SK-N-SH (cell line): Measurements from ENCODE around the gene RNF8. TPM values are rescaled to one million over a fixed set of nuclear protein-coding genes. Genes with fewer than 3 reads are reported as not detected.

Experiments used
- CTCF ChIA-PET: fragments of 300-600, 350-600 bp; formaldehyde crosslinking; extraction: SDS; loops from one replicate; lab custom pipeline; 2021; lab: Yijun Ruan, JAX
- POLR2A ChIA-PET: fragments of 350-600 bp; sonication (Branson Sonifier 250); formaldehyde crosslinking; extraction: SDS; loops from one replicate; lab custom pipeline; 2020; ENCODE audit warnings: antibody characterized with exemption, inconsistent platforms; lab: Yijun Ruan, JAX
- DNase-seq: peaks from one replicate; pipeline ENCODE4 v3.0.0; 2012
- H2AFZ ChIP-seq: fragments of 200-600 bp; sonication (generic); 2 replicates; pipeline ENCODE4 v1.8.1; 2016; ENCODE audit warnings: antibody characterized with exemption, mild to moderate bottlenecking, low read depth
- H3F3A ChIP-seq: fragments of 200-600 bp; sonication (generic); replicated peaks from 2 replicates; pipeline ENCODE3; 2016; ENCODE audit warnings: antibody characterized with exemption, mild to moderate bottlenecking; ENCODE audit not compliant: insufficient read depth
- H3K27ac ChIP-seq, 2 experiments: fragments of 200-500 bp in 1 of 2; fragments of 200-600 bp in 1 of 2; sonication (Bioruptor generic) in 1 of 2; sonication (generic), shearing (Covaris generic) in 1 of 2; 2 replicates each; pipeline versions ENCODE4 v1.5.1 to v1.6.1; 2014 to 2016; ENCODE audit warnings: low read depth in 2 of 2, inconsistent platforms in 1 of 2, low read length in 1 of 2, mild to moderate bottlenecking in 1 of 2, mixed read lengths in 1 of 2
- H3K27me3 ChIP-seq: fragments of 200-600 bp; sonication (generic), shearing (Covaris generic); 2 replicates; pipeline ENCODE4 v1.6.1; 2016; ENCODE audit warnings: mixed run types; ENCODE audit not compliant: insufficient read depth
- H3K36me3 ChIP-seq, 2 experiments: fragments of 200-500 bp in 1 of 2; fragments of 200-600 bp in 1 of 2; sonication (Bioruptor generic) in 1 of 2; sonication (generic) in 1 of 2; replicated peaks in 1 of 2; 2 replicates each; pipeline versions ENCODE3 to v1.5.1; 2014 to 2016; ENCODE audit warnings: low read length in 1 of 2, mild to moderate bottlenecking in 1 of 2; ENCODE audit not compliant: insufficient read depth in 2 of 2, control insufficient read depth in 1 of 2
- H3K4me1 ChIP-seq, 2 experiments: fragments of 200-500 bp in 1 of 2; fragments of 200-600 bp in 1 of 2; sonication (Bioruptor generic) in 1 of 2; sonication (generic), shearing (Covaris generic) in 1 of 2; 2 replicates each; pipeline versions ENCODE4 v1.5.1 to v1.6.1; 2014 to 2016; ENCODE audit warnings: low read depth in 1 of 2, low read length in 1 of 2, mixed run types in 1 of 2; ENCODE audit not compliant: insufficient read depth in 2 of 2, control insufficient read depth in 1 of 2
- H3K4me2 ChIP-seq: fragments of 200-600 bp; sonication (generic), shearing (Covaris generic); 2 replicates; pipeline ENCODE4 v1.6.1; 2017; ENCODE audit warnings: mixed run types
- H3K4me3 ChIP-seq, 2 experiments: fragments of 200-500 bp in 1 of 2; fragments of 200-600 bp in 1 of 2; sonication (Bioruptor generic) in 1 of 2; sonication (generic), shearing (Covaris generic) in 1 of 2; 2 replicates each; pipeline versions ENCODE4 v1.5.1 to v1.8.1; 2014 to 2016; ENCODE audit warnings: low read depth in 2 of 2, inconsistent platforms in 1 of 2, low read length in 1 of 2, mild to moderate bottlenecking in 1 of 2, mixed read lengths in 1 of 2, moderate library complexity in 1 of 2
- H3K79me2 ChIP-seq: fragments of 200-600 bp; sonication (generic); 2 replicates; pipeline ENCODE4 v1.8.1; 2017; ENCODE audit warnings: mild to moderate bottlenecking; ENCODE audit not compliant: insufficient read depth
- H3K9ac ChIP-seq: fragments of 200-600 bp; sonication (generic); 2 replicates; pipeline ENCODE4 v1.6.1; 2017; ENCODE audit warnings: mixed run types
- H3K9me2 ChIP-seq: fragments of 200-600 bp; sonication (generic); 2 replicates; pipeline ENCODE4 v1.6.1; 2017; ENCODE audit warnings: mixed run types
- H3K9me3 ChIP-seq: fragments of 200-600 bp; sonication (generic); 2 replicates; pipeline ENCODE4 v1.6.1; 2017; ENCODE audit warnings: mixed run types, mild to moderate bottlenecking, moderate library complexity
- H4K20me1 ChIP-seq: fragments of 200-600 bp; sonication (generic); 2 replicates; pipeline ENCODE4 v1.6.1; 2017; ENCODE audit warnings: mild to moderate bottlenecking, mixed run types; ENCODE audit not compliant: insufficient read depth
- CTCF ChIP-seq: fragments of 200-600 bp; sonication (generic); IDR thresholded peaks from 2 replicates; pipeline ENCODE4 v1.6.1; 2017; ENCODE audit warnings: antibody characterized with exemption, mild to moderate bottlenecking, moderate library complexity
- ELF1 ChIP-seq: IDR thresholded peaks from 2 replicates; pipeline ENCODE4 v1.4.0; 2012
- EP300 ChIP-seq, 2 experiments: IDR thresholded peaks; 2 replicates each; pipeline versions ENCODE4 v1.4.0 to v1.6.1; 2012; ENCODE audit warnings: borderline replicate concordance in 1 of 2, low read depth in 1 of 2, low read length in 1 of 2
- FOXJ3 ChIP-seq: sonication (generic); formaldehyde crosslinking; IDR thresholded peaks from 2 replicates; pipeline ENCODE4 v1.5.1; 2020; ENCODE audit warnings: mild to moderate bottlenecking, missing genetic modification reagents
- FOXM1 ChIP-seq: IDR thresholded peaks from 2 replicates; pipeline ENCODE4 v1.4.0; 2012; ENCODE audit warnings: low read depth, mild to moderate bottlenecking
- GATA2 ChIP-seq: sonication (generic); formaldehyde crosslinking; IDR thresholded peaks from 2 replicates; pipeline ENCODE4 v1.5.0; 2020; ENCODE audit warnings: mild to moderate bottlenecking, missing genetic modification reagents
- IRF3 ChIP-seq: fragments of 150-350 bp; IDR thresholded peaks from 2 replicates; pipeline ENCODE4 v1.6.1; 2016; ENCODE audit warnings: mild to moderate bottlenecking, low read depth, low read length
- JUND ChIP-seq: IDR thresholded peaks from 2 replicates; pipeline ENCODE4 v1.4.0; 2012
- MAX ChIP-seq: IDR thresholded peaks from 2 replicates; pipeline ENCODE4 v1.4.0; 2012; ENCODE audit warnings: low read depth
- NRF1 ChIP-seq: IDR thresholded peaks from 2 replicates; pipeline ENCODE4 v1.6.1; 2012; ENCODE audit warnings: low read depth, mild to moderate bottlenecking, low read length
- RAD21 ChIP-seq: IDR thresholded peaks from 2 replicates; pipeline ENCODE4 v1.6.1; 2012; ENCODE audit warnings: mild to moderate bottlenecking, low read length
- SIN3A ChIP-seq: IDR thresholded peaks from 2 replicates; pipeline ENCODE4 v1.6.1; 2012; ENCODE audit warnings: low read depth, mild to moderate bottlenecking, low read length, moderate library complexity, borderline replicate concordance
- TAF1 ChIP-seq: IDR thresholded peaks from 2 replicates; pipeline ENCODE4 v1.6.1; 2012; ENCODE audit warnings: low read depth, mild to moderate bottlenecking, low read length, moderate library complexity, borderline replicate concordance
- TEAD4 ChIP-seq: IDR thresholded peaks from 2 replicates; pipeline ENCODE4 v1.4.0; 2012; ENCODE audit warnings: mild to moderate bottlenecking, borderline replicate concordance; ENCODE audit not compliant: insufficient read depth
- USF1 ChIP-seq: IDR thresholded peaks from 2 replicates; pipeline ENCODE4 v1.4.0; 2012; ENCODE audit warnings: low read depth, borderline replicate concordance
- YY1 ChIP-seq: IDR thresholded peaks from 2 replicates; pipeline ENCODE4 v1.4.0; 2012; ENCODE audit warnings: low read depth, mild to moderate bottlenecking
- WGBS: methylation state at CpG from one replicate; pipeline ENCODE4 v1.1.6; 2017; ENCODE audit warnings: low lambda C conversion rate; 5-methylcytosine and 5-hydroxymethylcytosine counted together
- polyA plus RNA-seq, 3 experiments: library from polyadenylated mRNA; depleted of rRNA; stranded (reverse); fragments of >200 nt; gene quantifications; 2 replicates each; pipeline ENCODE4 v1.2.3, GENCODE V29; 2012

The RNF8 gene
- polyA plus RNA-seq, 1 of the 3 experiments (the other 2 are of a cell fraction), result 21.7 TPM

GRCh38 chr6:37331047-37331446 lies 22.7 kb upstream of the RNF8 start:
- no peak for TF ChIP-seq YY1
- no peak for TF ChIP-seq FOXJ3 (CRISPR knock-in tag)
- TF ChIP-seq TEAD4, result no peak
- no peak for TF ChIP-seq GATA2 (CRISPR knock-in tag)
- TF ChIP-seq FOXM1, result no peak
- TF ChIP-seq NRF1, result no peak
- TF ChIP-seq ELF1, result no peak
- no peak for TF ChIP-seq JUND
- no peak for TF ChIP-seq TAF1
- TF ChIP-seq SIN3A, result no peak
- TF ChIP-seq RAD21, result no peak
- TF ChIP-seq CTCF, result no peak
- TF ChIP-seq USF1, result no peak
- no peak for TF ChIP-seq IRF3
- no peak for TF ChIP-seq MAX
- TF ChIP-seq EP300 (IDR thresholded peaks at IDR 0.05; ENCODE audit: borderline replicate concordance in 1 of 2, low read depth in 1 of 2, low read length in 1 of 2), result no peak

More at GRCh38 chr6:37331047-37331446, 22.7 kb upstream of the RNF8 start:
- no peak overlapping the region for H3K27ac ChIP-seq
- H3K27me3 ChIP-seq, result no peaks in the 10 kb centered on the region
- H3K4me2 ChIP-seq, result no peak overlapping the region
- DNase-seq, result no peak
- no peaks in the 10 kb centered on the region for H3K9me2 ChIP-seq
- H3K4me3 ChIP-seq, result no peak overlapping the region
- no peak overlapping the region for H2AFZ ChIP-seq
- WGBS, result 91% methylated on average over 10 of the region's 13 CpGs
- ChIA-PET CTCF (no interaction called here), POLR2A (no interaction called here)
- no peaks in the 10 kb centered on the region for H3F3A ChIP-seq
- no peak overlapping the region for H3K9ac ChIP-seq
- H3K79me2 ChIP-seq, result no peaks in the 10 kb centered on the region
- no peaks in the 10 kb centered on the region for H3K4me1 ChIP-seq
- H3K36me3 ChIP-seq, result peaks cover 4 to 27% of the 10 kb centered on the region in 2 experiments
- H3K9me3 ChIP-seq, result no peaks in the 10 kb centered on the region
- H4K20me1 ChIP-seq, result no peaks in the 10 kb centered on the region
